RWPE1 (cell line): ENCODE data around the gene USP43.

ENCODE experiments used
- CTCF ChIA-PET: fragments of 350-600 bp; sonication (Branson Sonifier 250); formaldehyde crosslinking; extraction: SDS; loops from one replicate; lab custom pipeline; 2021; lab: Yijun Ruan, JAX
- POLR2A ChIA-PET: fragments of 400-600 bp; formaldehyde crosslinking; extraction: SDS; loops from one replicate; lab custom pipeline; 2020; ENCODE audit warnings: antibody characterized with exemption; ENCODE audit not compliant: low non-redundant PET; lab: Yijun Ruan, JAX
- DNase-seq: peaks from one replicate; pipeline ENCODE4 v3.0.0; 2012; ENCODE audit warnings: low spot score
- H3K27ac ChIP-seq: fragments of 450-650 bp; 2 replicates; pipeline ENCODE4 v1.5.1; 2017
- CTCF ChIP-seq: fragments of 450-650 bp; conservative IDR thresholded peaks from 2 replicates; pipeline ENCODE4 v1.5.1; 2017; ENCODE audit warnings: low read depth, mild to moderate bottlenecking

The USP43 gene

DNA sequence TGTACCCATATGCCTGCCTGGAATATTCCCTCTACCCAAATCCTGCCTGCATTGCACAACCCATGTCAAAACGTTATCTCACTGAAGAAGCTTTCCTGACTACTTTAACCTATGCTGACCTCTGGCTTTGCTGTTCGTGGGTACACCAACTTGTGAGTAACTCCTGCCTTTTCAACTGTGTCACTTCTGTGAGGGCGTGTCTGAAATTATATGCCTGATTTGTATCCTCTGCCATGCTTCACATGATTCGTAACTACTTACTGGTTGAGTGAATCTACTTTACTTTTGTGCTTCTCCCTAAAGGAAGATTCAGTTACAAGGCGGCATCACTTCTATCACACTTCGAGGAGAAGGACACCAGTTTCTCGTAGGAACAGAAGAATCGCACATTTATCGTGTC, 33.3 kb upstream of the USP43 start:
- TF ChIP-seq CTCF = no peak
- DNase-seq = no peak
- H3K27ac ChIP-seq = no peak overlapping the region
- ChIA-PET POLR2A (no interaction called here), CTCF (no interaction called here)

DNA sequence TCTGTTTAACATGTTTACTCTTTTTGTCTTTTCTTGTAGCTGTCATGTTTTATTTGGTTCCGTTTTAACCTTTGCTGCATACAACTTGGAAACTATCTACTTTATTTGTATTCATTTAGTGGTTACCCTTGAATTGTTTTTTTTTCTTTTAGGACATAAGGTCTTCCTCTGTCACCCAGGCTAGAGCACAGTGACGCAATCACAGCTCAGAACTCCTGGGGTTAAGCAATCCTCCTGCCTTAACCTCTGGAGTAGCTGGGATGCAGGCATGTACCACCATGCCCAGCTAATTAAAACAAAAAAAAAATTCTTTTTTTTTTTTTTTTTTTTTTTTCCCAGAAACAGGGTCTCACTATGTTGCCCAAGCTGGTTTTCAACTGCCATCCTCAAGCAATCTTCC, 29.8 kb upstream of the USP43 start:
- no peak for TF ChIP-seq CTCF
- ChIA-PET CTCF (interaction anchor here (0.7 kb wide), 1 partner anchor 64 kb away, joined by 10 read pairs; no protein-coding TSS in a partner anchor), POLR2A (no interaction called here)
- DNase-seq = no peak
- peak overlapping the region; percentile 77 for H3K27ac ChIP-seq

DNA sequence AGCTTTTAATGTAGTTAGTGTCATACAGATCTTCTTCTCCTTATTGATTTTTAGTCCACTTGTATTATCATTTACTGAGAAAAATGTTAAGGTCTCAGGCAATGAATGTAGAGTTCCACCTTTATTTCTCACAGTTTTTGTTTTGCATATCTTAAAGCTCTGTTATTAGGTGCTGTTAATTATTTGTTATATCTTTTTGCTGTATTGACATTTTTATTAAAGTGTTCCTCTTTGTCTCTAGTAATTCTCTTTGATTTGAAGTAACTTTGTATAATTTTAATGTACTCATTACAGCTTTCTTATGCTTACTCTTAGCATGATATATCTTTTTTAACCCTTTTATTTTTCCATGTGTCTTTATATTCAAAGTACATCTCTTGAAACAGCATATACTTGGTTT, 22.4 kb upstream of the USP43 start:
- POLR2A ChIA-PET = no interaction called here
- H3K27ac ChIP-seq = no peak overlapping the region
- TF ChIP-seq CTCF = no peak
- CTCF ChIA-PET = no interaction called here
- DNase-seq = no peak

DNA sequence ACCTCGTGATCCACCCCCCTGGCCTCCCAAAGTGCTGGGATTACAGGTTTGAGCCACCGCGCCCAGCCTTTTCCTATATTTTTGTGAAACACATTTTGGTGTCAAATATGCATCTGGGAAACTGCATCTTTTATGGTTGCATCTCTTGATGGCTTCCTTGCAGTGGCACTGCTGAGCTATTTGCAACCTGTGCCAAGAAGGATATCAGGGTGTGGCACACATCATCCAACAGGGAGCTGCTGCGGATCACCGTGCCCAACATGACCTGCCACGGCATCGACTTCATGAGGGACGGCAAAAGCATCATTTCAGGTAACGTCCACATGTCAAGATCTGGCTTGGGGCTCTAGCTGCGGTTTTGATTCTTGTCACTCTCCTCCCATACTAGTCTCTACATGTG, 16.8 kb upstream of the USP43 start:
- no peak for TF ChIP-seq CTCF
- POLR2A ChIA-PET = no interaction called here
- peak; percentile 14 for DNase-seq
- CTCF ChIA-PET = interaction anchor here (0.5 to 1.1 kb wide), 4 partner anchors 9 to 123 kb away, joined by 3 to 5 read pairs (median 4); no protein-coding TSS in a partner anchor
- no peak overlapping the region for H3K27ac ChIP-seq

DNA sequence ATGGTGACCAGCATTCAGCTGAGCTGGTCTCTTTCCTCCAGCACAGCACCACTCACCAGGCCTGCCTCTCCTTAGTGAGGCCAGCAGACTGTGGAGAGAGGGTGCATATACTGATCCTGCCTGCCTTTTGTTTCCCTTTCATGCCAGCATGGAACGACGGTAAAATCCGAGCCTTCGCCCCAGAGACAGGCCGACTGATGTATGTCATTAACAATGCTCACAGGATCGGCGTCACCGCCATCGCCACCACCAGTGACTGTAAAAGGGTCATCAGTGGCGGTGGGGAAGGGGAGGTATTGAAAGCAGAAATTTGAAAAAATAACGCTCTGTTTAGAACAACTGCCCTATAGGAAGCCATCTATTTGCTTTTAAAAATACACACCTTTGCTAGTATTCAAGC, 12.6 kb upstream of the USP43 start:
- no peak for DNase-seq
- ChIA-PET CTCF (no interaction called here), POLR2A (no interaction called here)
- no peak for TF ChIP-seq CTCF
- no peak overlapping the region for H3K27ac ChIP-seq

DNA sequence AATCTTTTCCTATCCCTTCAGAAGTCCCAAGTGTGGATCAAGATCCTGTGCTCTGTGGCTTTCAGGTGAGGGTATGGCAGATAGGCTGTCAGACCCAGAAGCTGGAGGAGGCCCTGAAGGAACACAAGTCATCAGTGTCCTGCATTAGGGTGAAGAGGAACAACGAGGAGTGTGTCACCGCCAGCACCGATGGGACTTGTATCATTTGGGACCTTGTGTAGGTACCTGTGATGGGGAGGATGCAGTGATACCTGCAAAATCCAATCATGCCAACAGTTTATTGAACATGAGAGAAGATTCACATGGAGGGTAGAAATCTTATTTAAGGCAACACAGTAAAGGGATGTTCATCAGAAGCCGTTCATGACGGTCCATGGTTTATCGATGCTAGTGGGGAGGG, 10.0 kb upstream of the USP43 start:
- no peak for TF ChIP-seq CTCF
- DNase-seq = no peak
- no peak overlapping the region for H3K27ac ChIP-seq
- CTCF ChIA-PET = no interaction called here
- POLR2A ChIA-PET = interaction anchor here (0.6 kb wide), 1 partner anchor 303 kb away, joined by 7 read pairs; no protein-coding TSS in a partner anchor
